Neural progenitor cell (in vitro differentiated cells): ENCODE data around the gene EOLA1.

ENCODE experiments used
- CTCF ChIP-seq: fragments of 200-600 bp; sonication (generic); IDR thresholded peaks from 2 replicates; pipeline ENCODE4 v1.5.1; 2017; ENCODE audit warnings: antibody characterized with exemption, mild to moderate bottlenecking
- EZH2phosphoT487 ChIP-seq: fragments of 200-600 bp; sonication (generic); IDR thresholded peaks from 2 replicates; pipeline ENCODE4 v1.6.1; 2017; ENCODE audit warnings: antibody characterized with exemption

- TF ChIP-seq CTCF: no peak
- no peak for TF ChIP-seq EZH2phosphoT487
Measured at GRCh38 chrX:149506349-149506748, 34.5 kb upstream of the EOLA1 start.
